Measurements from ENCODE around the gene ERCC2.
"Not testable (repeated sequence)": the region's sequence is repeated elsewhere in the genome, so short reads cannot be mapped to it uniquely, and the experiment has no call there.

The ERCC2 gene

DNA sequence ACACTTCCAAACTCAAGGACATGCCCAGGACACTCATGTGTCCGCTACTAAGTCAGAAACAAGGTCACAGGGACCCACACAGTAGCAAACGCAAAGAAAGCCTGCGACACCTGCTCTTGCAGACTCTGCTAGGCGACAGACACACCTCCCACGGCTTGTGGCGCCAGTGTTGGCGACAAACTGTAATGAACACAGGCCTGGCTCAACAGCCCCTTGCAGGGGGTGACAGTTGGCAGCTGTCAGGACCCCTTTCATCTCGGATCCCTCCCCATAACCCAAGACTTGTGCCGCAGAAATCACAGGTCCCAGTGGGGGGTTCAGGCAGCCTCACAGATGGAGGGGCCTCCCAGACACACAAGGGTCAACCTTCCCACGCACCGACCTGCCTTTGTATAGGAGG is 48.1 kb downstream of the ERCC2 start:
- TF ChIP-seq, protein P1, sequence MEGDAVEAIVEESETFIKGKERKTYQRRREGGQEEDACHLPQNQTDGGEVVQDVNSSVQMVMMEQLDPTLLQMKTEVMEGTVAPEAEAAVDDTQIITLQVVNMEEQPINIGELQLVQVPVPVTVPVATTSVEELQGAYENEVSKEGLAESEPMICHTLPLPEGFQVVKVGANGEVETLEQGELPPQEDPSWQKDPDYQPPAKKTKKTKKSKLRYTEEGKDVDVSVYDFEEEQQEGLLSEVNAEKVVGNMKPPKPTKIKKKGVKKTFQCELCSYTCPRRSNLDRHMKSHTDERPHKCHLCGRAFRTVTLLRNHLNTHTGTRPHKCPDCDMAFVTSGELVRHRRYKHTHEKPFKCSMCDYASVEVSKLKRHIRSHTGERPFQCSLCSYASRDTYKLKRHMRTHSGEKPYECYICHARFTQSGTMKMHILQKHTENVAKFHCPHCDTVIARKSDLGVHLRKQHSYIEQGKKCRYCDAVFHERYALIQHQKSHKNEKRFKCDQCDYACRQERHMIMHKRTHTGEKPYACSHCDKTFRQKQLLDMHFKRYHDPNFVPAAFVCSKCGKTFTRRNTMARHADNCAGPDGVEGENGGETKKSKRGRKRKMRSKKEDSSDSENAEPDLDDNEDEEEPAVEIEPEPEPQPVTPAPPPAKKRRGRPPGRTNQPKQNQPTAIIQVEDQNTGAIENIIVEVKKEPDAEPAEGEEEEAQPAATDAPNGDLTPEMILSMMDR (IDR thresholded peaks at IDR 0.05; ENCODE audit: control insufficient read depth, extremely low read depth, insufficient read depth): no peak
- H3K4me3 ChIP-seq (ENCODE audit: low read depth, low read length): no peak overlapping the region
- DNase-seq (ENCODE audit: low read depth): no peak

DNA sequence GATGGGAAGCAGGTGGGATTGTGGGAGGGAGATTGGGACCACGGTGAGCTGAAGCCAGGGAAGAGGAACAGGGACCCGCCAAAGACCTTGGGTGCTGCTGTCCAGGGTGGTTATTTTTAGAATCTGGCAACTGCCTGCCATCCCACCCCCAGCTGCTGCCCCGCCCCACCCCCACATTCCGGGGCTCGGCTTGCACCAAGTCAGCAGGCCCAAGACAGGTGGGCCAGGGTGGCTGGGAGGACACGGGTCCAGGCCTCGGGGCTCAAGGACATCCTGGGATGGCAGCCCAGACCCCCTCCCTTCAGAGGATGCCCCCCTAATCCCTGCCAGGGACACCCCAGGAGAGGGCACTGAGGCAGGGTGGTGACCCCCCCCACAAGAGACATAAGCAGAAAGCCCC is 48.5 kb downstream of the ERCC2 start:
- TF ChIP-seq, protein P1 (IDR thresholded peaks at IDR 0.05; ENCODE audit: control insufficient read depth, extremely low read depth, insufficient read depth): no peak
- no peak overlapping the region for H3K4me3 ChIP-seq (ENCODE audit: low read depth, low read length)
- DNase-seq (ENCODE audit: low read depth): no peak

DNA sequence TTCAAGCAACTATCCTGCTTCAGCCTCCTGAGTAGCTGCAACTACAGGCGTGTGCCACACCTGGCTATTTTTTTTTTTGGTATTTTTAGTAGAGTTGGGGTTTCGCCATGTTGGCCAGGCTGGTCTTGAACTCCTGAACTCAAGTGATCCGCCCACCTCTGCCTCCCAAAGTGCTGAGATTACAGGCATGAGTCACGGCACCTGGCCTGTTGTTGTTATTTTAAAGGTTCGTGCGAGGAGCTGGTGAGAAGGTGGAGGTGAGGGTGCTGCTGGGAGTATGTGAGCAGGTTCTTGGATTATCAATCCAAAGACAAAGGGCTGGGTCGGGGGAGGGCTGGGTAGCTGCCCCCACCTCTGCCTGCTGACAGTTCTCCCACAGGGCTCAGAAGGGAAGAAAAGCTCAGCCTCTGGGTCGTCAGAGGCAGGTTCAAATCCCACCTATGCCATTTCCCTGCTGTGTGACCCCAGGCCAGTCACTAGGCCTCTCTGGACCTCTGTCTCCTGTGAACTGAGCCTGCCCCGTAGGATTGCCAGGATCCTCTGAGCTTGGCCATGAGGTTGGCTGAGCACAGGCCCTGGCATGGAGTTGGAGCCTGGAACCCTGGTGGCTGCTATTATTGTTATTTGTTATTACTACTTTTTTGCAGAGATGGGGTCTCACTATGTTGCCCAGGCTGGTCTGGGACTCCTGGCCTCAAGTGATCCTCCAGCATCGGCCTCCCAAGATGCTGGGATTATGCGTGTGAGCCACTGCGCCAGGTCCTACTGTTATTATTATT is 49.2 kb downstream of the ERCC2 start:
- no peak overlapping the region for H3K4me3 ChIP-seq (ENCODE audit: low read depth, low read length)
- TF ChIP-seq, protein P1 (IDR thresholded peaks at IDR 0.05; ENCODE audit: control insufficient read depth, extremely low read depth, insufficient read depth): no peak
- no peak for DNase-seq (ENCODE audit: low read depth)

DNA sequence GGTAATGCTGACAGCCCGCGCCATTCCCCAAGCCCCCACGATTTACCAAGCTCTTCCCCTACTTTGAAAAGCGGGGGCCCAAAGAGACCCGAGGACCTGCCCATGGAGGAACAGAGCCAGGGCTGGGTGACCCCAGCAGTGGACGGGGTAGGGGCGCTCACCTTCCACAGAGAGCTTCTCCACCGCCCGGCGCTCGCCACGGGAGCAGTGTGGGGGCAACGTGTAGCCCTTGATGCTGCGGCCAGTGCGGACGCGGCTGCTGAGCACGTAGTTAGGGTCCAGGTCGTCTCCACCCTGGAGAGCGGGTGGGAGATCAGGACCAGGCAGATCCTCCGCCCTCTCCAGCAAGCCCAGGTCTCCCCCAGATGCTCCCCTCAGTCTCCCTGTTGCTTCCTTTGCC is 55.1 kb downstream of the ERCC2 start:
- TF ChIP-seq, protein P1 (IDR thresholded peaks at IDR 0.05; ENCODE audit: control insufficient read depth, extremely low read depth, insufficient read depth): no peak
- no peak overlapping the region for H3K4me3 ChIP-seq (ENCODE audit: low read depth, low read length)
- no peak for DNase-seq (ENCODE audit: low read depth)

DNA sequence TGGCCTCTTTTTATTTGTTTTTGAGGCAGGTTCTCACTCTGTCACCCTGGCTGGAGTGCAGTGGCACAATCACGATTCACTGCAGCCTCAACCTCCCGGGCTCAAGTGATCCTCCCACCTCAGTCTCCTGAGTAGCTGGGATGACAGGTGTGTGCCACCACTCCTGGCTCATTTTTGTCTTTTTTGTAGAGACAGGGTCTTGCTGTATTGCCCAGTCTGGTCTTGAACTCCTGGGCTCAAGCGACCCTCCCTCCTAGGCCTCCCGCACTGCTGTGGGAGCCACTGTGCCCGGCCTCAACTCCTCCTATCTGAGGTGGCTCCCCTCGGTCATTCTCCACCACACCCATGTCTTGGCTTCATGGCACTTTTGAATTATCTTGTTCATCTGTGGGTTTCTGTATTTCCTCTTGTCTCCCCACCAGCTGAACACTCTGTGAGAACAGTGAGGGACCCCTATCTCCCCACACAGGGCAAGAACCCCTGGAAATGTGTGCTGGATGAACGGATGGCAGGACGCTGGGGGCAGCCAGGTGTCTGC is 55.6 kb downstream of the ERCC2 start:
- H3K4me3 ChIP-seq (ENCODE audit: low read depth, low read length): no peak overlapping the region
- TF ChIP-seq, protein P1 (IDR thresholded peaks at IDR 0.05; ENCODE audit: control insufficient read depth, extremely low read depth, insufficient read depth): no peak
- DNase-seq (ENCODE audit: low read depth): no peak

DNA sequence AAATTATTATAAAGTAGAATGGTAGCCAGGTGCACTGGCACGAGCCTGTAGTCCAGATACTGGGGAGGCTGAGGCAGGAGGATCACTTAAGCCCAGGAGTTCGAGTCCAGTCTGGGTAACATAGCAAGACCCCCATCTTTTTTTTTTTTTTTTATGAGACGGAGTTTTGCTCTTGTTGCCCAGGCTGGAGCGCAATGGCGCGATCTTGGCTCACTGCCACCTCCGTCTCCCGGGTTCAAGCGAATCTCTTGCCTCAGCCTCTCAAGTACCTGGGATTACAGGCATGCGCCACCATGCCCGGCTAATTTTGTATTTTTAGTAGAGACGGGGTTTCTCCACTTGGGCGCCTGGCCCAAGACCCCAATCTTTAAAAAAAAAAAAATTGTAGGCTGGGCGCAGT is 58.1 kb downstream of the ERCC2 start:
- not testable (repeated sequence) for DNase-seq (ENCODE audit: low read depth); H3K4me3 ChIP-seq (ENCODE audit: low read depth, low read length)

DNA sequence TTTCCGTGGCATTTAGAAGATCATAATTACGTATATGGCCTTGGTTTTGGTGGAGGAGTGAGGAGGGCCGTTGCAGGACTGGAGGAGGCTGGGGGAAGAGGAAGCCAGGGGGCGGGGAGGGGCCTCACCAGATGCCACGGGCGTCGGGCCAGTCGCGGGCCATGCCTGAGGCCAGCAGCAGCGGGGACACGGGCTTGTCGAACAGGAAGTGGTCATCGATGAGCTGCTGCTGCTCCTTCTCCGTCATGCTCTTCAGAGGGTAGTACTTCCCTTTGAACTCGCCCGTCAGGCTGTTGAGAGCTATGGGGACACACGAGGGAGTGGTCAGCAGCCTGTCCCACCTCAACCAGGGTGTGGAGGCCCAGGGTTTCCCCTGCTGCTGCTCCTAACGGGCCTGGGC is 58.8 kb downstream of the ERCC2 start:
- TF ChIP-seq, protein P1 (IDR thresholded peaks at IDR 0.05; ENCODE audit: control insufficient read depth, extremely low read depth, insufficient read depth): no peak
- no peak overlapping the region for H3K4me3 ChIP-seq (ENCODE audit: low read depth, low read length)
- DNase-seq (ENCODE audit: low read depth): no peak

DNA sequence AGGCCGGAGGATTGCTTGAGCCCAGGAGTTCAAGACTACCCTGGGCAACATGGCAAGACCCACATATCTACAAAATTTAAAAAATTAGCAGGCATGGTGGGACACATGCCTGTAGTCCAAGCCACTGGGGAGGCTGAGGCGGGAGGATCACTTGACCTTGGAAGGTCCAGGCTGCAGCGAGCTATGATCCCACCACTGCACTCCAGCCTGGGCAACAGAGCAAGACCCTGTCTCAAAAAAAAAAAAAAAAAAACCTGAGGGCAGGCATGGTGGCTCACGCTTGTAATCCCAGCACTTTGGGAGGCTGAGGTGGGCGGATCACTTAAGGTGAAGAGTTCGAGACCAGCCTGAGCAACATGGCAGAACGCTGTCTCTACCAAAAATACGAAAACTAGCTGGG is 61.1 kb downstream of the ERCC2 start:
- H3K4me3 ChIP-seq (ENCODE audit: low read depth, low read length); DNase-seq (ENCODE audit: low read depth): not testable (repeated sequence)

All from LNCaP clone FGC (cell line).